Adrenal gland (tissue), 12 donors: ENCODE data around the gene SDK2. TPM values are rescaled to one million over a fixed set of nuclear protein-coding genes. Genes with fewer than 3 reads are reported as not detected.

Experiments
- DNase-seq, 7 donors: peaks; one replicate each; pipeline ENCODE4 v3.0.0-alpha.2; 2019 to 2020
- H3K27ac ChIP-seq, 5 donors: fragments of 200-600 bp; sonication (generic) in 4 of 5; 1 replicate in 3 of 5; 2 replicates in 2 of 5; pipeline versions ENCODE4 v1.5.1 to v1.8.0; 2016 to 2020; ENCODE audit warnings: mild to moderate bottlenecking in 1 of 5
- H3K27me3 ChIP-seq: fragments of 200-600 bp; 2 replicates; pipeline ENCODE4 v1.8.0; 2021
- H3K36me3 ChIP-seq, 2 donors: fragments of 200-600 bp; replicated peaks in 1 of 2; 1 replicate in 1 of 2; 2 replicates in 1 of 2; pipeline versions ENCODE4 v1.5.1 to v1.8.0; 2018 to 2022
- H3K4me1 ChIP-seq, 2 donors: fragments of 200-600 bp; replicated peaks in 1 of 2; 1 replicate in 1 of 2; 2 replicates in 1 of 2; pipeline versions ENCODE4 v1.5.1 to v1.8.0; 2018 to 2021
- H3K4me3 ChIP-seq, 4 donors: fragments of 200-600 bp; sonication (generic) in 3 of 4; one replicate each; pipeline ENCODE4 v1.5.1; 2016 to 2018
- H3K9me3 ChIP-seq, 3 donors: fragments of 200-600 bp; sonication (generic) in 1 of 3; replicated peaks in 1 of 3; 1 replicate in 2 of 3; 2 replicates in 1 of 3; pipeline versions ENCODE4 v1.5.1 to v1.8.0; 2016 to 2021
- CTCF ChIP-seq, 6 experiments: fragments of 450-650 bp in 4 of 6; fragments of 200-600 bp in 2 of 6; sonication (generic) in 1 of 6; IDR thresholded peaks; 1 replicate in 5 of 6; 2 replicates in 1 of 6; pipeline versions ENCODE4 v1.5.1 to v1.8.0; 2016 to 2021; ENCODE audit warnings: antibody characterized with exemption in 6 of 6, mild to moderate bottlenecking in 2 of 6, moderate library complexity in 1 of 6
- POLR2A ChIP-seq, 2 donors: fragments of 450-650 bp; IDR thresholded peaks; one replicate each; pipeline ENCODE4 v1.6.1; 2017; ENCODE audit warnings: antibody characterized with exemption in 2 of 2, mild to moderate bottlenecking in 2 of 2, moderate library complexity in 1 of 2
- WGBS, 4 donors: extraction: QIAGEN DNeasy Blood & Tissue Kit in 2 of 4; methylation state at CpG; one replicate each; pipeline versions ENCODE4 v1.1.5 to v1.1.7; 2013 to 2017; 5-methylcytosine and 5-hydroxymethylcytosine counted together
- intact Hi-C, 2 donors: fragments of 100-400 bp; cut with DNase I; formaldehyde crosslinking; loops; one replicate each; pipeline versions ENCODE4 v1.14.1 to v1.15.0; 2022 to 2023
- polyA plus RNA-seq, 3 donors: library from polyadenylated mRNA; stranded (reverse); fragments of 200-250 nt in 2 of 3; fragments of 350-450 nt in 1 of 3; fragmentation: Illumina TruSeq in 1 of 3; extraction: RNeasy Lipid Tissue Mini Kit (QIAGEN cat#74804) in 1 of 3; gene quantifications; one replicate each; pipeline ENCODE4 v1.2.3, GENCODE V29; 2013 to 2014
- total RNA-seq, 9 donors: library from RNA; depleted of rRNA in 4 of 9; stranded (reverse); fragments of >200 nt in 4 of 9; fragments of 120-200 nt in 1 of 9; fragmentation: NEBNext Ultra II Directional in 1 of 9; extraction: Animal tissue kit (Norgen Biotek cat#: 25700) in 1 of 9; gene quantifications; one replicate each; pipeline versions ENCODE4 v1.1.0 to v1.2.4, GENCODE V29; 2013 to 2023
- donor health status: healthy with polysubstance abuse.
- donor health status: Bipolar disorder and iron deficiency.
- donor health status: DM: yes; HTN: yes; CAD: no.
- donor health status: DM: no; HTN: no; CAD: no.
- donor health status: DM: no; HTN: no; CAD: no.
- donor health status: DM: yes; HTN: yes; CAD: no.

Gene SDK2
- total and polyA plus RNA-seq, 12 donors, result 0.27 to 2.1 (median 0.84) TPM

GRCh38 chr17:73581379-73581778 is 62.9 kb downstream of the SDK2 start:
- Histone ChIP-seq H3K27ac (no peak overlapping the region), H3K4me1 (no peaks in the 10 kb centered on the region), H3K9me3 (no peaks in the 10 kb centered on the region), H3K36me3 (no peaks in the 10 kb centered on the region), H3K4me3 (no peak overlapping the region), H3K27me3 (no peaks in the 10 kb centered on the region)
- intact Hi-C loops, result no loop called here
- TF ChIP-seq CTCF (IDR thresholded peaks at IDR 0.05) (no peak), POLR2A (IDR thresholded peaks at IDR 0.05) (no peak)
- DNase-seq, result no peak
- WGBS, 4 donors, result 84 to 100% (median 87%) methylated on average over 2 to 7 of the region's 7 CpGs

GRCh38 chr17:73580073-73580710 is 64.1 kb downstream of the SDK2 start:
- Histone ChIP-seq H3K27me3 (no peaks in the 10 kb centered on the region), H3K9me3 (no peaks in the 10 kb centered on the region), H3K36me3 (no peaks in the 10 kb centered on the region), H3K4me3 (no peak overlapping the region), H3K27ac (no peak overlapping the region), H3K4me1 (no peaks in the 10 kb centered on the region)
- TF ChIP-seq CTCF (IDR thresholded peaks at IDR 0.05) (no peak), POLR2A (IDR thresholded peaks at IDR 0.05) (no peak)
- no peak for DNase-seq
- WGBS, 4 donors, result 85 to 89% (median 86%) methylated on average over 7 to 12 of the region's 12 CpGs
- intact Hi-C loops, result no loop called here

GRCh38 chr17:73576556-73577098 is 67.6 kb downstream of the SDK2 start:
- intact Hi-C loops, result no loop called here
- DNase-seq, result no peak
- H3K9me3 ChIP-seq, result no peaks in the 10 kb centered on the region
- H3K4me1 ChIP-seq, result no peaks in the 10 kb centered on the region
- H3K36me3 ChIP-seq, result no peaks in the 10 kb centered on the region
- TF ChIP-seq POLR2A (IDR thresholded peaks at IDR 0.05) (no peak), CTCF (IDR thresholded peaks at IDR 0.05) (no peak)
- H3K27me3 ChIP-seq, result no peaks in the 10 kb centered on the region
- no peak overlapping the region for H3K4me3 ChIP-seq
- H3K27ac ChIP-seq, result no peak overlapping the region
- 73 to 83% (median 81%) methylated on average over 5 to 6 of the region's 6 CpGs for WGBS, 4 donors

- DNase-seq, result no peak
- no peak overlapping the region for H3K4me3 ChIP-seq
- no peak overlapping the region for H3K27ac ChIP-seq
- WGBS, 4 donors, result 64 to 72% (median 66%) methylated on average over 15 of the region's 15 CpGs
- intact Hi-C loops, result no loop called here
- no peaks in the 10 kb centered on the region for H3K27me3 ChIP-seq
- no peaks in the 10 kb centered on the region for H3K9me3 ChIP-seq
- TF ChIP-seq POLR2A (IDR thresholded peaks at IDR 0.05), result no peak
- no peaks in the 10 kb centered on the region for H3K36me3 ChIP-seq
- H3K4me1 ChIP-seq, result no peaks in the 10 kb centered on the region
Measured at GRCh38 chr17:73575470-73576221, 68.6 kb downstream of the SDK2 start.
